Measurements from ENCODE around the gene TMEM131L. TPM values are rescaled to one million over a fixed set of nuclear protein-coding genes. Genes with fewer than 3 reads are reported as not detected.

Gene TMEM131L
- total RNA-seq, 1 experiment from 2014 or later = 19.7 TPM

- H3K27ac ChIP-seq (ENCODE audit: low read depth, low read length) = no peak overlapping the region
- DNase-seq (ENCODE audit: low read depth, low spot score) = no peak
- no peak overlapping the region for H2AFZ ChIP-seq (ENCODE audit: low read depth, low read length, poor library complexity, severe bottlenecking)
- no peaks in the 10 kb centered on the region for H3K9me2 ChIP-seq (ENCODE audit: insufficient read depth)
- H4K20me1 ChIP-seq (ENCODE audit: insufficient read depth) = no peaks in the 10 kb centered on the region
- no peak overlapping the region for H3K4me3 ChIP-seq (replicated peaks in 1 of 2; ENCODE audit: low read depth in 1 of 2, low read length in 2 of 2)
- no TSS peak for BruUV-seq (replicated peaks)
- RAD21 ChIA-PET (ENCODE audit: low non-redundant PET in 1 of 2, low total read pairs in 2 of 2, uncharacterized antibody in 2 of 2, unreplicated experiment in 2 of 2) = no interaction called here
- no peaks in the 10 kb centered on the region for H3K36me3 ChIP-seq (ENCODE audit: control insufficient read depth in 1 of 2, insufficient read depth in 2 of 2, low read length in 2 of 2)
- H3K9me3 ChIP-seq (ENCODE audit: control insufficient read depth in 1 of 2, insufficient read depth in 1 of 2, low read depth in 1 of 2, low read length in 2 of 2) = no peaks in the 10 kb centered on the region
- TF ChIP-seq TCF7L2 (IDR thresholded peaks at IDR 0.05; ENCODE audit: borderline replicate concordance, extremely low read depth, insufficient read depth, insufficient read length) (no peak), YY1 (IDR thresholded peaks at IDR 0.05; ENCODE audit: extremely low read depth, insufficient replicate concordance, low read depth, low read length) (no peak), ZFX (IDR thresholded peaks at IDR 0.05) (no peak), CEBPB (IDR thresholded peaks at IDR 0.05; ENCODE audit: low read depth) (no peak), POLR2AphosphoS5 (IDR thresholded peaks at IDR 0.05; ENCODE audit: low read depth, low read length) (no peak)
- no peaks in the 10 kb centered on the region for H3K79me2 ChIP-seq (ENCODE audit: insufficient read depth, low read length)
- intact Hi-C loops (cut with micrococcal nuclease) = no loop called here
- 0 out of 4 replicates have a peak, but pooled peaks cover 0 to 2% of the 10 kb centered on the region in 2 experiments for H3K4me1 ChIP-seq (ENCODE audit: control insufficient read depth in 1 of 2, insufficient read depth in 2 of 2, low read length in 2 of 2)
- no peak for ATAC-seq
- CTCF ChIA-PET = no interaction called here
- H3K27me3 ChIP-seq (ENCODE audit: insufficient read depth, low read length) = no peaks in the 10 kb centered on the region
- H3K9ac ChIP-seq (ENCODE audit: low read length) = no peak overlapping the region
- POLR2A ChIA-PET = no interaction called here
- no peak overlapping the region for H3K4me2 ChIP-seq (ENCODE audit: low read length)
These were observed 87.6 kb downstream of the TMEM131L start for GRCh38 chr4:153553819-153554170.

DNA sequence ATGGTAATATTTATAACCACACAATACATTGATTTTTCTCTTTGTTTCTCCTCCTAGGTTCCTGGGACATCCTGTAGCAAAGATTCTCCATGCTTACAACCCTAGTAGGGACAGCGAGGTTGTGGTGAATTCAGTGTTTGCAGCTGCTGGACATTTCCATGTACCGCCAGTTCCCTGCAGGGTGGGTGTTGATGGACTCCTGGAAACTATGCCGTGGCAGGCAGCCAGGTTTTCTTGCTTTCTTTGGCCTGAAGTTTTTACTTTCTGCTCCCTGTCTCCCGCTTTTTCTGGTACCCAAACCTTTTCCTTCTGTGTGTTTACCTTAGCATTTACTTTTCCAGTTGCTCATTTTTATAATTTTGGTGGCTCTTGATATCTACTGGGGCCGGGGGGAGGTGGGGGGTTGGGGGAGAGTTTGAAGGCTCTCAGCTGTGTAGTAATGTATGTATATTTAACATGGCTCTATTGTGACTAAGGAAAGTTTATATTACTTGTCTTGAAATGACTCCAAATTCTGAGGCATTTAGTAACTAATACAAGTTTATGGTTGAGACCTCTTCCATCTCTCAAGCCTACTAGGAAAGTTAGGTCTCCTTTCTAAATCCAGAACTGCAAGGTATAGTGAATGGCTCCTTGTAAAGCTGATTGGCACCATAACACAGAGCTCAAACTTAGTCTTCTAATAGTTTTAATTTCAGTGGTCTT lies 89.7 kb downstream of the TMEM131L start:
- no peaks in the 10 kb centered on the region for H3K79me2 ChIP-seq (ENCODE audit: insufficient read depth, low read length)
- no peaks in the 10 kb centered on the region for H3K9me3 ChIP-seq (ENCODE audit: control insufficient read depth in 1 of 2, insufficient read depth in 1 of 2, low read depth in 1 of 2, low read length in 2 of 2)
- no peak overlapping the region for H2AFZ ChIP-seq (ENCODE audit: low read depth, low read length, poor library complexity, severe bottlenecking)
- POLR2A ChIA-PET = no interaction called here
- BruUV-seq (replicated peaks) = no TSS peak
- CTCF ChIA-PET = no interaction called here
- no peaks in the 10 kb centered on the region for H3K27me3 ChIP-seq (ENCODE audit: insufficient read depth, low read length)
- 0 out of 4 replicates have a peak, but pooled peaks cover 0 to 2% of the 10 kb centered on the region in 2 experiments for H3K4me1 ChIP-seq (ENCODE audit: control insufficient read depth in 1 of 2, insufficient read depth in 2 of 2, low read length in 2 of 2)
- H3K4me2 ChIP-seq (ENCODE audit: low read length) = no peak overlapping the region
- DNase-seq (ENCODE audit: low read depth, low spot score) (no peak), ATAC-seq (no peak)
- H3K4me3 ChIP-seq (replicated peaks in 1 of 2; ENCODE audit: low read depth in 1 of 2, low read length in 2 of 2) = no peak overlapping the region
- H3K9ac ChIP-seq (ENCODE audit: low read length) = no peak overlapping the region
- H3K36me3 ChIP-seq (ENCODE audit: control insufficient read depth in 1 of 2, insufficient read depth in 2 of 2, low read length in 2 of 2) = no peaks in the 10 kb centered on the region
- H4K20me1 ChIP-seq (ENCODE audit: insufficient read depth) = no peaks in the 10 kb centered on the region
- intact Hi-C loops (cut with micrococcal nuclease) = no loop called here
- H3K9me2 ChIP-seq (ENCODE audit: insufficient read depth) = no peaks in the 10 kb centered on the region
- TF ChIP-seq TCF7L2 (IDR thresholded peaks at IDR 0.05; ENCODE audit: borderline replicate concordance, extremely low read depth, insufficient read depth, insufficient read length) (no peak), YY1 (IDR thresholded peaks at IDR 0.05; ENCODE audit: extremely low read depth, insufficient replicate concordance, low read depth, low read length) (no peak)
- no peak overlapping the region for H3K27ac ChIP-seq (ENCODE audit: low read depth, low read length)
- RAD21 ChIA-PET (ENCODE audit: low non-redundant PET in 1 of 2, low total read pairs in 2 of 2, uncharacterized antibody in 2 of 2, unreplicated experiment in 2 of 2) = no interaction called here
